A673 (cell line): ENCODE results near the gene NPPA. TPM values are rescaled to one million over a fixed set of nuclear protein-coding genes. Genes with fewer than 3 reads are reported as not detected.
A peak's percentile ranks its signal among the peaks of the same experiment; 100 is the strongest.

Experiments used
- BruUV-seq: library from RNA; stranded (reverse); fragments of 400-500 nt; replicated peaks from 2 replicates; lab custom pipeline; 2021; lab: Mats Ljungman, UMichigan
- CTCF ChIA-PET: fragments of 300-600 bp; sonication (Branson Sonifier 250); formaldehyde crosslinking; loops from one replicate; lab custom pipeline; 2022; ENCODE audit warnings: antibody characterized with exemption; lab: Charles Lee
- POLR2A ChIA-PET: fragments of 300-600 bp; sonication (Branson Sonifier 250); formaldehyde crosslinking; loops from one replicate; lab custom pipeline; 2022; ENCODE audit warnings: antibody characterized with exemption; ENCODE audit not compliant: low non-redundant PET; lab: Charles Lee
- DNase-seq: peaks from one replicate; pipeline ENCODE4 v3.0.0-alpha.2; 2015; ENCODE audit warnings: low spot score
- H3K27ac ChIP-seq: fragments of 200-600 bp; sonication (generic); 2 replicates; pipeline ENCODE4 v1.5.1; 2016; ENCODE audit warnings: mixed run types, low read depth, mild to moderate bottlenecking, mixed read lengths, antibody characterized with exemption, low read length; ENCODE audit not compliant: poor library complexity, severe bottlenecking
- H3K27me3 ChIP-seq: fragments of 200-600 bp; sonication (generic); replicated peaks from 2 replicates; pipeline ENCODE4 v1.6.1; 2017; ENCODE audit warnings: mixed run types, low read depth, mild to moderate bottlenecking, mixed read lengths, antibody characterized with exemption, low read length; ENCODE audit not compliant: insufficient read depth, poor library complexity
- H3K36me3 ChIP-seq: fragments of 200-600 bp; sonication (generic); 2 replicates; pipeline ENCODE4 v1.6.1; 2016; ENCODE audit warnings: mixed run types, mild to moderate bottlenecking, mixed read lengths, antibody characterized with exemption, low read length; ENCODE audit not compliant: insufficient read depth, poor library complexity, severe bottlenecking
- H3K4me1 ChIP-seq: fragments of 200-600 bp; sonication (generic); 2 replicates; pipeline ENCODE4 v1.6.1; 2017; ENCODE audit warnings: mixed run types, mild to moderate bottlenecking, mixed read lengths, antibody characterized with exemption, low read length; ENCODE audit not compliant: insufficient read depth, poor library complexity, severe bottlenecking
- H3K4me3 ChIP-seq: fragments of 200-600 bp; sonication (generic); 2 replicates; pipeline ENCODE4 v1.5.1; 2016; ENCODE audit warnings: low read depth, mixed run types, mild to moderate bottlenecking, mixed read lengths, low read length; ENCODE audit not compliant: poor library complexity, severe bottlenecking
- H3K9me3 ChIP-seq: fragments of 200-600 bp; sonication (generic); 2 replicates; pipeline ENCODE4 v1.6.1; 2016; ENCODE audit warnings: mixed run types, low read depth, mild to moderate bottlenecking, mixed read lengths, antibody characterized with exemption, low read length; ENCODE audit not compliant: poor library complexity, severe bottlenecking
- CTCF ChIP-seq: fragments of 300-800, 200-600 bp; sonication (generic); conservative IDR thresholded peaks from 2 replicates; pipeline ENCODE4 v1.5.1; 2017; ENCODE audit warnings: low read depth, mild to moderate bottlenecking, antibody characterized with exemption, low read length, moderate library complexity, mixed read lengths
- EZH2 ChIP-seq: fragments of 200-600 bp; sonication (generic); IDR thresholded peaks from 2 replicates; pipeline ENCODE4 v1.6.1; 2017; ENCODE audit warnings: borderline replicate concordance, low read depth, mild to moderate bottlenecking, mixed read lengths, antibody characterized with exemption, low read length; ENCODE audit not compliant: poor library complexity, severe bottlenecking
- intact Hi-C: fragments of 100-400 bp; cut with micrococcal nuclease; formaldehyde crosslinking; loops from one replicate; pipeline ENCODE4 v1.10.0; 2022; ENCODE audit not compliant: unreplicated experiment
- total RNA-seq: library from RNA; stranded (reverse); gene quantifications from 2 replicates; pipeline ENCODE4 v1.2.3, GENCODE V29; 2021

Gene NPPA
- total RNA-seq, 1 experiment from 2014 or later, result not detected

GRCh38 chr1:11802973-11803885 is 44.4 kb downstream of the NPPA start:
- Histone ChIP-seq H3K36me3 (peaks cover 32% of the 10 kb centered on the region), H3K27ac (peak overlapping the region; percentile 88), H3K4me1 (peaks cover 39% of the 10 kb centered on the region), H3K9me3 (no peaks in the 10 kb centered on the region), H3K27me3 (no peaks in the 10 kb centered on the region), H3K4me3 (peak overlapping the region; percentile 7)
- BruUV-seq, result no TSS peak
- intact Hi-C loops, result no loop called here
- CTCF ChIA-PET, result no interaction called here
- TF ChIP-seq CTCF (no peak), EZH2 (no peak)
- peak; percentile 95 for DNase-seq
- POLR2A ChIA-PET, result interaction anchor here (0.5 to 1.0 kb wide), 3 partner anchors 12 to 106 kb away, joined by 3 to 8 read pairs (median 4); no protein-coding TSS in a partner anchor

GRCh38 chr1:11802616-11802972 is 45.0 kb downstream of the NPPA start:
- Histone ChIP-seq H3K27me3 (no peaks in the 10 kb centered on the region), H3K4me3 (no peak overlapping the region), H3K27ac (no peak overlapping the region), H3K9me3 (no peaks in the 10 kb centered on the region), H3K36me3 (peaks cover 26% of the 10 kb centered on the region), H3K4me1 (peaks cover 33% of the 10 kb centered on the region)
- intact Hi-C loops, result no loop called here
- POLR2A ChIA-PET, result no interaction called here
- CTCF ChIA-PET, result no interaction called here
- no TSS peak for BruUV-seq
- no peak for DNase-seq
- TF ChIP-seq CTCF, result no peak
- TF ChIP-seq EZH2, result no peak

- no peaks in the 10 kb centered on the region for H3K9me3 ChIP-seq
- peaks cover 25% of the 10 kb centered on the region for H3K36me3 ChIP-seq
- DNase-seq, result no peak
- intact Hi-C loops, result no loop called here
- H3K4me3 ChIP-seq, result no peak overlapping the region
- no peaks in the 10 kb centered on the region for H3K27me3 ChIP-seq
- ChIA-PET CTCF (interaction anchor here (0.7 kb wide), 1 partner anchor 35 kb away, joined by 3 read pairs; no protein-coding TSS in a partner anchor), POLR2A (no interaction called here)
- no TSS peak for BruUV-seq
- H3K4me1 ChIP-seq, result peaks cover 22% of the 10 kb centered on the region
- no peak overlapping the region for H3K27ac ChIP-seq
- TF ChIP-seq EZH2 (no peak), CTCF (no peak)
Observed at GRCh38 chr1:11800756-11801433, 46.7 kb downstream of the NPPA start.
